AG04450 (cell line): ENCODE measurements around the gene NDFIP1. TPM values are rescaled to one million over a fixed set of nuclear protein-coding genes. Genes with fewer than 3 reads are reported as not detected.

Source experiments
- CTCF ChIA-PET: fragments of 300-600, 350-600 bp; formaldehyde crosslinking; extraction: SDS; loops from one replicate; lab custom pipeline; 2022; ENCODE audit warnings: antibody characterized with exemption, inconsistent platforms; lab: Charles Lee
- POLR2A ChIA-PET: fragments of 350-600 bp; formaldehyde crosslinking; extraction: SDS; loops from one replicate; lab custom pipeline; 2021; ENCODE audit warnings: antibody characterized with exemption, inconsistent platforms; lab: Yijun Ruan, JAX
- DNase-seq: peaks from one replicate; pipeline ENCODE4 v3.0.0-alpha.2; 2011; ENCODE audit warnings: low read depth, low spot score
- H3K27ac ChIP-seq: one replicate; pipeline ENCODE4 v1.5.1; 2012; ENCODE audit warnings: low read depth, low read length, control low read depth
- H3K27me3 ChIP-seq: one replicate; pipeline ENCODE4 v1.6.0; 2012; ENCODE audit warnings: low read length; ENCODE audit not compliant: control insufficient read depth, insufficient read depth
- H3K4me3 ChIP-seq: 2 replicates; pipeline ENCODE4 v1.5.1; 2011; ENCODE audit warnings: mild to moderate bottlenecking, low read depth, low read length, control low read depth
- H3K9me3 ChIP-seq: 2 replicates; pipeline ENCODE4 v1.5.1; 2012; ENCODE audit warnings: low read length; ENCODE audit not compliant: control insufficient read depth, insufficient read depth
- CTCF ChIP-seq: IDR thresholded peaks from 2 replicates; pipeline ENCODE4 v1.5.1; 2011; ENCODE audit warnings: low read depth, low read length, control low read depth, inconsistent platforms
- polyA plus RNA-seq: library from polyadenylated mRNA; depleted of rRNA; stranded (reverse); fragments of >200 nt; gene quantifications from 2 replicates; pipeline ENCODE4 v1.2.3, GENCODE V29; 2011

Gene NDFIP1
- polyA plus RNA-seq, 1 experiment: 31.9 TPM

GRCh38 chr5:142168365-142168764 lies 59.8 kb downstream of the NDFIP1 start:
- Histone ChIP-seq H3K9me3 (no peaks in the 10 kb centered on the region), H3K27me3 (no peaks in the 10 kb centered on the region), H3K27ac (no peak overlapping the region), H3K4me3 (no peak overlapping the region)
- no peak for DNase-seq
- POLR2A ChIA-PET: no interaction called here
- CTCF ChIA-PET: interaction anchor here (1.4 kb wide), 1 partner anchor 128 kb away, joined by 3 read pairs; no protein-coding TSS in a partner anchor
- TF ChIP-seq CTCF: no peak

GRCh38 chr5:142170254-142170953 lies 61.8 kb downstream of the NDFIP1 start:
- Histone ChIP-seq H3K27me3 (no peaks in the 10 kb centered on the region), H3K4me3 (no peak overlapping the region), H3K9me3 (no peaks in the 10 kb centered on the region), H3K27ac (no peak overlapping the region)
- ChIA-PET CTCF (no interaction called here), POLR2A (interaction anchor here (0.9 kb wide), 1 partner anchor 154 kb away, joined by 9 read pairs; the partner anchor contains the start of gene SPRY4)
- no peak for DNase-seq
- no peak for TF ChIP-seq CTCF

- Histone ChIP-seq H3K4me3 (no peak overlapping the region), H3K27ac (no peak overlapping the region), H3K27me3 (no peaks in the 10 kb centered on the region), H3K9me3 (no peaks in the 10 kb centered on the region)
- ChIA-PET POLR2A (no interaction called here), CTCF (no interaction called here)
- no peak for DNase-seq
- no peak for TF ChIP-seq CTCF
Measured at GRCh38 chr5:142171270-142171669, 62.7 kb downstream of the NDFIP1 start.

- no peak for TF ChIP-seq CTCF
- ChIA-PET CTCF (no interaction called here), POLR2A (no interaction called here)
- no peak overlapping the region for H3K27ac ChIP-seq
- DNase-seq: no peak
- no peaks in the 10 kb centered on the region for H3K27me3 ChIP-seq
- no peak overlapping the region for H3K4me3 ChIP-seq
- H3K9me3 ChIP-seq: no peaks in the 10 kb centered on the region
Measured at GRCh38 chr5:142175039-142175438, 66.5 kb downstream of the NDFIP1 start.

- TF ChIP-seq CTCF: no peak
- Histone ChIP-seq H3K27ac (peak overlapping the region; percentile 11), H3K4me3 (no peak overlapping the region), H3K27me3 (no peaks in the 10 kb centered on the region), H3K9me3 (no peaks in the 10 kb centered on the region)
- no peak for DNase-seq
- ChIA-PET POLR2A (no interaction called here), CTCF (no interaction called here)
Measured at GRCh38 chr5:142175461-142176142, 67.0 kb downstream of the NDFIP1 start.
